ENCODE data around the gene RCHY1.

DNA sequence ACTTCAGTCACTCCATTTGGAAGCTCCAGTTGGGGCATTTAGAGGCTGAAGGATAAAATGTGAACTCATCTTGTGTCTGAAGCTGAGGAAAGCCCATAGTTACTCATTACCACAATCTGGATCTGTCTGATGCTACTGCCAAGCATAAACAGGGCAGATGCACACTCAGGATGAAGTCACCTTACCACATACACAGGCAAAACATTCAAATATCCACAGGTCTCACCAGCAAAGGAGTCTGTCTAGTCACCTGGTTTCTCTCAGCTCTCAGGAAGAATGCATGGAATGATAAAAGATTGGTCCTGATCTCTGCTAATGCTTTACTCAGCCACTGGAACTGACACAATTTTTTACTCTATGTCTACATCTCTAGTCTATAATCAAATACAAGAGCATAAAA, 28.6 kb upstream of the RCHY1 start:
- TF ChIP-seq EZH2 (IDR thresholded peaks at IDR 0.05; ENCODE audit: insufficient read depth, poor library complexity, severe bottlenecking): no peak
- no peak for TF ChIP-seq EZH2phosphoT487 (IDR thresholded peaks at IDR 0.05; ENCODE audit: insufficient read depth, low read depth)

Measured in GM23248 (cell line).